CD4-positive, alpha-beta T cell treated with Interleukin-4 for 4 hours (primary cell): ENCODE data around the gene ICA1.
A peak's percentile ranks its signal among the peaks of the same experiment; 100 is the strongest.

ENCODE experiments used
- DNase-seq: peaks from one replicate; pipeline ENCODE4 v3.0.0-alpha.2; 2020

Gene ICA1

GRCh38 chr7:8197994-8198698 lies 63.8 kb downstream of the ICA1 start:
- DNase-seq = peak; percentile 37

GRCh38 chr7:8192897-8193296 lies 69.1 kb downstream of the ICA1 start:
- DNase-seq = no peak

- peak; percentile 80 for DNase-seq
Measured at GRCh38 chr7:8190119-8190895, 71.7 kb downstream of the ICA1 start.

GRCh38 chr7:8189625-8190024 lies 72.3 kb downstream of the ICA1 start:
- no peak for DNase-seq

GRCh38 chr7:8185926-8186683 lies 75.9 kb downstream of the ICA1 start:
- DNase-seq = no peak

- DNase-seq = no peak
Measured at GRCh38 chr7:8184221-8184620, 77.7 kb downstream of the ICA1 start.

GRCh38 chr7:8179486-8179885 lies 82.5 kb downstream of the ICA1 start:
- no peak for DNase-seq

GRCh38 chr7:8178353-8178752 lies 83.6 kb downstream of the ICA1 start:
- DNase-seq = peak; percentile 22

GRCh38 chr7:8177109-8177933 lies 84.6 kb downstream of the ICA1 start:
- peak; percentile 60 for DNase-seq

- peak; percentile 87 for DNase-seq
Measured at GRCh38 chr7:8176370-8177081, 85.4 kb downstream of the ICA1 start.

GRCh38 chr7:8175929-8176369 lies 86.0 kb downstream of the ICA1 start:
- no peak for DNase-seq

GRCh38 chr7:8172372-8173354 lies 89.3 kb downstream of the ICA1 start:
- no peak for DNase-seq

- no peak for DNase-seq
Measured at GRCh38 chr7:8169171-8169570, 92.8 kb downstream of the ICA1 start.

- no peak for DNase-seq
Measured at GRCh38 chr7:8168336-8168735, 93.6 kb downstream of the ICA1 start.

- no peak for DNase-seq
Measured at GRCh38 chr7:8165150-8165549, 96.8 kb downstream of the ICA1 start.

- no peak for DNase-seq
Measured at GRCh38 chr7:8162181-8162580, 99.8 kb downstream of the ICA1 start.

- DNase-seq = no peak
Measured at GRCh38 chr7:8161364-8161828, 100.6 kb downstream of the ICA1 start.

- no peak for DNase-seq
Measured at GRCh38 chr7:8160779-8161345, 101.1 kb downstream of the ICA1 start.

GRCh38 chr7:8160250-8160649 lies 101.7 kb downstream of the ICA1 start:
- DNase-seq = no peak

GRCh38 chr7:8159595-8159994 lies 102.4 kb downstream of the ICA1 start:
- DNase-seq = no peak
